ENCODE measurements around the gene KRT7.

DNA sequence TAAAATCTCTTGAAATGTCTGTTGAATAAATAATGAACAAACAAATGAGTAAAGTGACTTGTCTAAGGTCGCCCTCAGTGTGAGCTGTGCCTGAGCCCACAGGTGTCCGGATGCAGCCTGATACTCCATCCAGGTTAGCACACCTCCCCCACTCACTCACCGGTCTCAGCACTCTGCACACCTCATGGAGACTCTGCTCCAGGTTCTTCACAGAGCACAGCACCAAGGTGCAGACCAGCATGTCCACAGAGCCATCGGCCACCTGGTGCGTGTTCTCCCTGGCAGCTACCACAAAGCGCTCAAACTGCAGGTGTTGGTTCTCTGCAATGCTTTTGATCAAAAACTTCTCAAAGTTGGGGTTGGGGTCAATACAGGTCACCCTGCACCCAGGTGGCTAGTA lies 4.1 kb upstream of the KRT7 start:
- TF ChIP-seq, protein P1, sequence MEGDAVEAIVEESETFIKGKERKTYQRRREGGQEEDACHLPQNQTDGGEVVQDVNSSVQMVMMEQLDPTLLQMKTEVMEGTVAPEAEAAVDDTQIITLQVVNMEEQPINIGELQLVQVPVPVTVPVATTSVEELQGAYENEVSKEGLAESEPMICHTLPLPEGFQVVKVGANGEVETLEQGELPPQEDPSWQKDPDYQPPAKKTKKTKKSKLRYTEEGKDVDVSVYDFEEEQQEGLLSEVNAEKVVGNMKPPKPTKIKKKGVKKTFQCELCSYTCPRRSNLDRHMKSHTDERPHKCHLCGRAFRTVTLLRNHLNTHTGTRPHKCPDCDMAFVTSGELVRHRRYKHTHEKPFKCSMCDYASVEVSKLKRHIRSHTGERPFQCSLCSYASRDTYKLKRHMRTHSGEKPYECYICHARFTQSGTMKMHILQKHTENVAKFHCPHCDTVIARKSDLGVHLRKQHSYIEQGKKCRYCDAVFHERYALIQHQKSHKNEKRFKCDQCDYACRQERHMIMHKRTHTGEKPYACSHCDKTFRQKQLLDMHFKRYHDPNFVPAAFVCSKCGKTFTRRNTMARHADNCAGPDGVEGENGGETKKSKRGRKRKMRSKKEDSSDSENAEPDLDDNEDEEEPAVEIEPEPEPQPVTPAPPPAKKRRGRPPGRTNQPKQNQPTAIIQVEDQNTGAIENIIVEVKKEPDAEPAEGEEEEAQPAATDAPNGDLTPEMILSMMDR (IDR thresholded peaks at IDR 0.05; ENCODE audit: insufficient read depth, low read length) = no peak
- TF ChIP-seq POLR2AphosphoS5 (IDR thresholded peaks at IDR 0.05; ENCODE audit: low read depth) = no peak
- TF ChIP-seq, protein P2, sequence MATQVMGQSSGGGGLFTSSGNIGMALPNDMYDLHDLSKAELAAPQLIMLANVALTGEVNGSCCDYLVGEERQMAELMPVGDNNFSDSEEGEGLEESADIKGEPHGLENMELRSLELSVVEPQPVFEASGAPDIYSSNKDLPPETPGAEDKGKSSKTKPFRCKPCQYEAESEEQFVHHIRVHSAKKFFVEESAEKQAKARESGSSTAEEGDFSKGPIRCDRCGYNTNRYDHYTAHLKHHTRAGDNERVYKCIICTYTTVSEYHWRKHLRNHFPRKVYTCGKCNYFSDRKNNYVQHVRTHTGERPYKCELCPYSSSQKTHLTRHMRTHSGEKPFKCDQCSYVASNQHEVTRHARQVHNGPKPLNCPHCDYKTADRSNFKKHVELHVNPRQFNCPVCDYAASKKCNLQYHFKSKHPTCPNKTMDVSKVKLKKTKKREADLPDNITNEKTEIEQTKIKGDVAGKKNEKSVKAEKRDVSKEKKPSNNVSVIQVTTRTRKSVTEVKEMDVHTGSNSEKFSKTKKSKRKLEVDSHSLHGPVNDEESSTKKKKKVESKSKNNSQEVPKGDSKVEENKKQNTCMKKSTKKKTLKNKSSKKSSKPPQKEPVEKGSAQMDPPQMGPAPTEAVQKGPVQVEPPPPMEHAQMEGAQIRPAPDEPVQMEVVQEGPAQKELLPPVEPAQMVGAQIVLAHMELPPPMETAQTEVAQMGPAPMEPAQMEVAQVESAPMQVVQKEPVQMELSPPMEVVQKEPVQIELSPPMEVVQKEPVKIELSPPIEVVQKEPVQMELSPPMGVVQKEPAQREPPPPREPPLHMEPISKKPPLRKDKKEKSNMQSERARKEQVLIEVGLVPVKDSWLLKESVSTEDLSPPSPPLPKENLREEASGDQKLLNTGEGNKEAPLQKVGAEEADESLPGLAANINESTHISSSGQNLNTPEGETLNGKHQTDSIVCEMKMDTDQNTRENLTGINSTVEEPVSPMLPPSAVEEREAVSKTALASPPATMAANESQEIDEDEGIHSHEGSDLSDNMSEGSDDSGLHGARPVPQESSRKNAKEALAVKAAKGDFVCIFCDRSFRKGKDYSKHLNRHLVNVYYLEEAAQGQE (IDR thresholded peaks at IDR 0.05; ENCODE audit: insufficient replicate concordance, low read depth) = no peak
- TF ChIP-seq SPI1 (IDR thresholded peaks at IDR 0.05; ENCODE audit: borderline replicate concordance, low read depth) = no peak
- no peak for TF ChIP-seq GABPA (IDR thresholded peaks at IDR 0.05; ENCODE audit: low read depth)
